K562 (cell line): ENCODE results near the gene WDPCP. TPM values are rescaled to one million over a fixed set of nuclear protein-coding genes. Genes with fewer than 3 reads are reported as not detected.
A peak's percentile ranks its signal among the peaks of the same experiment; 100 is the strongest.

Source experiments
- ATF7 ChIP-seq: fragments of 450-650 bp; IDR thresholded peaks from 2 replicates; pipeline ENCODE4 v1.7.1; 2014; ENCODE audit warnings: mild to moderate bottlenecking, moderate library complexity
- CBFA2T3 ChIP-seq: fragments of 450-650 bp; IDR thresholded peaks from 2 replicates; pipeline ENCODE4 v1.6.1; 2017
- CSDE1 ChIP-seq, 2 experiments: fragments of 450-650 bp; IDR thresholded peaks; 2 replicates each; pipeline ENCODE4 v1.6.1; 2016; ENCODE audit warnings: mild to moderate bottlenecking in 1 of 2
- HNRNPLL ChIP-seq: fragments of 200-400 bp; formaldehyde crosslinking; IDR thresholded peaks from 2 replicates; pipeline ENCODE4 v1.6.1; 2017; ENCODE audit warnings: low read length, low read depth, mild to moderate bottlenecking; ENCODE audit not compliant: poor library complexity, severe bottlenecking
- MAZ ChIP-seq, 2 experiments: fragments of 450-650 bp in 1 of 2; sonication (generic) in 1 of 2; formaldehyde crosslinking; IDR thresholded peaks in 1 of 2; conservative IDR thresholded peaks in 1 of 2; 2 replicates each; pipeline versions ENCODE4 v1.4.0 to v1.5.0; 2020; ENCODE audit warnings: mild to moderate bottlenecking in 1 of 2, missing genetic modification reagents in 1 of 2
- MEF2D ChIP-seq: conservative IDR thresholded peaks from 2 replicates; pipeline ENCODE4 v1.6.1; 2016; ENCODE audit warnings: low read depth, missing genetic modification characterization, missing compliant biosample characterization
- MYBL2 ChIP-seq, 2 experiments: fragments of 450-650 bp in 1 of 2; sonication (generic) in 1 of 2; formaldehyde crosslinking in 1 of 2; IDR thresholded peaks; 2 replicates each; pipeline versions ENCODE4 v1.6.1 to v1.8.1; 2017 to 2022; ENCODE audit warnings: borderline replicate concordance in 1 of 2, inconsistent platforms in 1 of 2, low read depth in 1 of 2, mild to moderate bottlenecking in 1 of 2, missing genetic modification reagents in 1 of 2, moderate library complexity in 1 of 2
- NBN ChIP-seq: fragments of 450-650 bp; IDR thresholded peaks from 2 replicates; pipeline ENCODE4 v1.6.1; 2016; ENCODE audit warnings: low read depth, mild to moderate bottlenecking
- PHF20 ChIP-seq: fragments of 450-650 bp; IDR thresholded peaks from 2 replicates; pipeline ENCODE4 v1.6.1; 2018; ENCODE audit not compliant: partially characterized antibody
- PRDM10 ChIP-seq: fragments of 450-650 bp; IDR thresholded peaks from 2 replicates; pipeline ENCODE4 v1.6.1; 2018; ENCODE audit not compliant: partially characterized antibody
- PTTG1 ChIP-seq: fragments of 450-650 bp; IDR thresholded peaks from 2 replicates; pipeline ENCODE4 v1.6.1; 2016; ENCODE audit warnings: low read depth, mild to moderate bottlenecking, missing genetic modification characterization, missing compliant biosample characterization
- SMARCB1 ChIP-seq: IDR thresholded peaks from 2 replicates; pipeline ENCODE4 v1.6.1; 2011; ENCODE audit warnings: improper control_type of control experiment, low read depth; ENCODE audit not compliant: insufficient read length
- TAF9B ChIP-seq: fragments of 450-650 bp; IDR thresholded peaks from 2 replicates; pipeline ENCODE4 v1.6.1; 2018; ENCODE audit warnings: mild to moderate bottlenecking; ENCODE audit not compliant: partially characterized antibody
- TRIM24 ChIP-seq, 2 experiments: fragments of 450-650 bp; IDR thresholded peaks; 2 replicates each; pipeline ENCODE4 v1.6.1; 2016
- TSC22D4 ChIP-seq: fragments of 450-650 bp; IDR thresholded peaks from 2 replicates; pipeline ENCODE4 v1.6.1; 2016; ENCODE audit warnings: missing genetic modification characterization, missing biosample characterization, control low read depth
- WHSC1 ChIP-seq: IDR thresholded peaks from one replicate; pipeline ENCODE4 v1.6.1; 2012; ENCODE audit warnings: low read length, control low read depth, inconsistent platforms
- ZC3H8 ChIP-seq: fragments of 450-650 bp; IDR thresholded peaks from 2 replicates; pipeline ENCODE4 v1.6.1; 2017
- polyA plus RNA-seq, 8 experiments: library from polyadenylated mRNA; depleted of rRNA in 4 of 8; stranded (reverse) in 5 of 8; unstranded in 3 of 8; fragments of >200 nt; fragmentation: Nextera tagmentation in 2 of 8; fragmentation: Illumina TruSeq in 1 of 8; extraction: Ambion mirVana in 2 of 8; extraction: Trizol in 1 of 8; gene quantifications; 2 replicates each; pipeline versions ENCODE4 v1.2.1 to v1.2.3, GENCODE V29; 2011 to 2014; ENCODE audit warnings: inconsistent platforms in 1 of 8, missing spikeins in 1 of 8
- total RNA-seq, 7 experiments: library from RNA; depleted of rRNA in 6 of 7; stranded (reverse); fragments of >200 nt in 6 of 7; fragmentation: Illumina TruSeq in 2 of 7; extraction: Trizol in 2 of 7; gene quantifications; 2 replicates each; pipeline versions ENCODE4 v1.2.1 to v1.2.3, GENCODE V29; 2011 to 2021; ENCODE audit warnings: low replicate concordance in 1 of 7
- TF ChIP-seq, protein P1 (sequence below): fragments of 250-450 bp; sonication (Bioruptor Pico); IDR thresholded peaks from 2 replicates; pipeline ENCODE4 v1.5.0; 2021; ENCODE audit warnings: mild to moderate bottlenecking, borderline replicate concordance
- TF ChIP-seq, protein P2 (sequence below): fragments of 450-650 bp; IDR thresholded peaks from 2 replicates; pipeline ENCODE4 v1.6.1; 2017; ENCODE audit warnings: antibody characterized with exemption, mild to moderate bottlenecking

The WDPCP gene
- total and polyA plus RNA-seq, 9 of the 15 experiments (the other 6 are each of a cell fraction or from before 2014, with no cell fraction given), result 1.4 to 6.4 (median 5.5) TPM

DNA sequence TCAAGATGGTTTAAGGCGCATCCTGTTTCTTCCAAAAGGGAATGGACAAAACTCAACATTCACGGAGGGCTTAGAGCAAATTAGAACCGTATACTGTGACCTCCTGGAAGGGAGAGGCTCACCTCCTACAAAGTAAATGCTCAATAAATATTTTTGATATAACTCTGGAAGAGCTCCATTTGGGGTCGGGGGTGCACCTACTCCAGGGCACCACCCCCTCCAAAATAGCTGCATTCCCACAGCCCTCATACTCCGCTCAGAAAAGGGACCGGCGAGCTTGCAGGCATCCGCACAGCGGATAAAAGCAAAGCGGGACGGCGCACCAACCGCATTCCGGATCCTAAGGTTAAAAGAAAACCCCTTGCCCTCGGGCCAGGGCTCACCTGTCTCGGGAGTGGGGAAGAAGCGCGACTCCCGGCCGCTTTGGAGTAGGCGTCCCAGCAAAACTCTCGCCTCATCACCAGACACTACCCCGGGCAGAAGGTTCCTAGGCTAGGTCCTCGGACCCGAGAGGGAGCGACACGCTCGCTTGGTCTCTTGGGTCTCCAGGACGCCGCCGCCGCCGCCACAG, 378 bp downstream of the WDPCP start (continued):
- TF ChIP-seq MYBL2 (IDR thresholded peaks at IDR 0.05; ENCODE audit: low read depth), result no peak
- no peak for TF ChIP-seq MYBL2 (CRISPR knock-in tag; IDR thresholded peaks at IDR 0.05; ENCODE audit: borderline replicate concordance)
- TF ChIP-seq SMARCB1, result no peak
- no peak for TF ChIP-seq CBFA2T3
- TF ChIP-seq WHSC1, result no peak
- no peak for TF ChIP-seq PTTG1
- no peak for TF ChIP-seq TSC22D4 (tag)
- TF ChIP-seq TRIM24 (IDR thresholded peaks at IDR 0.05), result peak in 1 of 2 experiments; percentile 72; a peak in 2 of 4 replicates
- TF ChIP-seq, protein P1, sequence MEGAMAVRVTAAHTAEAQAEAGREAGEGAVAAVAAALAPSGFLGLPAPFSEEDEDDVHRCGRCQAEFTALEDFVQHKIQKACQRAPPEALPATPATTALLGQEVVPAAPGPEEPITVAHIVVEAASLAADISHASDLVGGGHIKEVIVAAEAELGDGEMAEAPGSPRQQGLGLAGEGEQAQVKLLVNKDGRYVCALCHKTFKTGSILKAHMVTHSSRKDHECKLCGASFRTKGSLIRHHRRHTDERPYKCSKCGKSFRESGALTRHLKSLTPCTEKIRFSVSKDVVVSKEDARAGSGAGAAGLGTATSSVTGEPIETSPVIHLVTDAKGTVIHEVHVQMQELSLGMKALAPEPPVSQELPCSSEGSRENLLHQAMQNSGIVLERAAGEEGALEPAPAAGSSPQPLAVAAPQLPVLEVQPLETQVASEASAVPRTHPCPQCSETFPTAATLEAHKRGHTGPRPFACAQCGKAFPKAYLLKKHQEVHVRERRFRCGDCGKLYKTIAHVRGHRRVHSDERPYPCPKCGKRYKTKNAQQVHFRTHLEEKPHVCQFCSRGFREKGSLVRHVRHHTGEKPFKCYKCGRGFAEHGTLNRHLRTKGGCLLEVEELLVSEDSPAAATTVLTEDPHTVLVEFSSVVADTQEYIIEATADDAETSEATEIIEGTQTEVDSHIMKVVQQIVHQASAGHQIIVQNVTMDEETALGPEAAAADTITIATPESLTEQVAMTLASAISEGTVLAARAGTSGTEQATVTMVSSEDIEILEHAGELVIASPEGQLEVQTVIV (CRISPR knock-in tag), result 0 out of 2 replicates have a peak, but pooled peaks have one; percentile 11
- TF ChIP-seq TAF9B, result no peak
- no peak for TF ChIP-seq ATF7
- 0 out of 4 replicates have a peak, but pooled peaks of 1 of the 2 experiments have one; percentile 11 for TF ChIP-seq MAZ (CRISPR knock-in tag; conservative IDR thresholded peaks at IDR 0.05 in 1 of 2, IDR thresholded peaks at IDR 0.05 in 1 of 2)
- peak; percentile 32 for TF ChIP-seq PHF20
- TF ChIP-seq HNRNPLL, result no peak
- TF ChIP-seq, protein P2, sequence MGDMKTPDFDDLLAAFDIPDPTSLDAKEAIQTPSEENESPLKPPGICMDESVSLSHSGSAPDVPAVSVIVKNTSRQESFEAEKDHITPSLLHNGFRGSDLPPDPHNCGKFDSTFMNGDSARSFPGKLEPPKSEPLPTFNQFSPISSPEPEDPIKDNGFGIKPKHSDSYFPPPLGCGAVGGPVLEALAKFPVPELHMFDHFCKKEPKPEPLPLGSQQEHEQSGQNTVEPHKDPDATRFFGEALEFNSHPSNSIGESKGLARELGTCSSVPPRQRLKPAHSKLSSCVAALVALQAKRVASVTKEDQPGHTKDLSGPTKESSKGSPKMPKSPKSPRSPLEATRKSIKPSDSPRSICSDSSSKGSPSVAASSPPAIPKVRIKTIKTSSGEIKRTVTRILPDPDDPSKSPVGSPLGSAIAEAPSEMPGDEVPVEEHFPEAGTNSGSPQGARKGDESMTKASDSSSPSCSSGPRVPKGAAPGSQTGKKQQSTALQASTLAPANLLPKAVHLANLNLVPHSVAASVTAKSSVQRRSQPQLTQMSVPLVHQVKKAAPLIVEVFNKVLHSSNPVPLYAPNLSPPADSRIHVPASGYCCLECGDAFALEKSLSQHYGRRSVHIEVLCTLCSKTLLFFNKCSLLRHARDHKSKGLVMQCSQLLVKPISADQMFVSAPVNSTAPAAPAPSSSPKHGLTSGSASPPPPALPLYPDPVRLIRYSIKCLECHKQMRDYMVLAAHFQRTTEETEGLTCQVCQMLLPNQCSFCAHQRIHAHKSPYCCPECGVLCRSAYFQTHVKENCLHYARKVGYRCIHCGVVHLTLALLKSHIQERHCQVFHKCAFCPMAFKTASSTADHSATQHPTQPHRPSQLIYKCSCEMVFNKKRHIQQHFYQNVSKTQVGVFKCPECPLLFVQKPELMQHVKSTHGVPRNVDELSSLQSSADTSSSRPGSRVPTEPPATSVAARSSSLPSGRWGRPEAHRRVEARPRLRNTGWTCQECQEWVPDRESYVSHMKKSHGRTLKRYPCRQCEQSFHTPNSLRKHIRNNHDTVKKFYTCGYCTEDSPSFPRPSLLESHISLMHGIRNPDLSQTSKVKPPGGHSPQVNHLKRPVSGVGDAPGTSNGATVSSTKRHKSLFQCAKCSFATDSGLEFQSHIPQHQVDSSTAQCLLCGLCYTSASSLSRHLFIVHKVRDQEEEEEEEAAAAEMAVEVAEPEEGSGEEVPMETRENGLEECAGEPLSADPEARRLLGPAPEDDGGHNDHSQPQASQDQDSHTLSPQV, result no peak
- TF ChIP-seq CSDE1 (IDR thresholded peaks at IDR 0.05), result no peak
- TF ChIP-seq ZC3H8, result no peak
- no peak for TF ChIP-seq MEF2D (tag)
- no peak for TF ChIP-seq NBN
- peak; percentile 82 for TF ChIP-seq PRDM10
